HepG2 (cell line): ENCODE measurements around the gene KHK. TPM values are rescaled to one million over a fixed set of nuclear protein-coding genes. Genes with fewer than 3 reads are reported as not detected.
A peak's percentile ranks its signal among the peaks of the same experiment; 100 is the strongest.

ENCODE experiments used
- BCL6 ChIP-seq: IDR thresholded peaks from 2 replicates; pipeline ENCODE4 v1.6.1; 2016; ENCODE audit warnings: missing genetic modification reagents, missing compliant biosample characterization
- DNMT1 ChIP-seq: sonication (generic); formaldehyde crosslinking; IDR thresholded peaks from 2 replicates; pipeline ENCODE4 v1.5.1; 2020; ENCODE audit warnings: mild to moderate bottlenecking, missing genetic modification reagents
- FOXJ3 ChIP-seq: sonication (generic); formaldehyde crosslinking; IDR thresholded peaks from 2 replicates; pipeline ENCODE4 v1.4.0; 2020; ENCODE audit warnings: missing genetic modification reagents, mild to moderate bottlenecking, borderline replicate concordance
- IRX3 ChIP-seq: sonication (generic); formaldehyde crosslinking; IDR thresholded peaks from 2 replicates; pipeline ENCODE4 v1.8.1; 2023; ENCODE audit warnings: mild to moderate bottlenecking, low read depth, missing genetic modification reagents, borderline replicate concordance
- KDM3A ChIP-seq: IDR thresholded peaks from 2 replicates; pipeline ENCODE4 v1.6.1; 2018; ENCODE audit warnings: low read depth, missing compliant biosample characterization
- MEIS1 ChIP-seq: sonication (generic); formaldehyde crosslinking; IDR thresholded peaks from 2 replicates; pipeline ENCODE4 v1.9.0; 2021; ENCODE audit warnings: mild to moderate bottlenecking, missing genetic modification reagents, moderate library complexity, borderline replicate concordance
- NFRKB ChIP-seq: fragments of 450-650 bp; IDR thresholded peaks from 2 replicates; pipeline ENCODE4 v1.6.1; 2017
- NFYC ChIP-seq: IDR thresholded peaks from 2 replicates; pipeline ENCODE4 v1.6.1; 2016; ENCODE audit warnings: missing genetic modification reagents, missing compliant biosample characterization
- RBM39 ChIP-seq: fragments of 200-400 bp; formaldehyde crosslinking; IDR thresholded peaks from one replicate; pipeline ENCODE4 v1.6.1; 2018; ENCODE audit warnings: antibody characterized with exemption, mild to moderate bottlenecking, low read depth, low read length; ENCODE audit not compliant: poor library complexity, severe bottlenecking
- RFX3 ChIP-seq: IDR thresholded peaks from 2 replicates; pipeline ENCODE4 v1.6.1; 2016; ENCODE audit warnings: missing biosample characterization, missing genetic modification reagents
- RFX5 ChIP-seq: IDR thresholded peaks from 2 replicates; pipeline ENCODE4 v1.6.1; 2011; ENCODE audit warnings: low read depth, low read length, improper control_type of control experiment
- RFXAP ChIP-seq: sonication (generic); formaldehyde crosslinking; IDR thresholded peaks from 2 replicates; pipeline ENCODE4 v1.4.0; 2020; ENCODE audit warnings: missing genetic modification reagents, borderline replicate concordance
- SP4 ChIP-seq: sonication (generic); formaldehyde crosslinking; IDR thresholded peaks from 2 replicates; pipeline ENCODE4 v1.8.1; 2023; ENCODE audit warnings: mild to moderate bottlenecking, missing genetic modification reagents
- ZFP36 ChIP-seq: fragments of 150-350 bp; IDR thresholded peaks from 2 replicates; pipeline ENCODE4 v1.6.1; 2018; ENCODE audit warnings: borderline replicate concordance, low read length, low read depth; ENCODE audit not compliant: partially characterized antibody
- ZNF136 ChIP-seq: sonication (generic); formaldehyde crosslinking; IDR thresholded peaks from 2 replicates; pipeline ENCODE4 v1.8.1; 2022; ENCODE audit warnings: low read depth, mild to moderate bottlenecking, moderate library complexity, missing genetic modification reagents
- ZNF20 ChIP-seq: sonication (generic); formaldehyde crosslinking; IDR thresholded peaks from 2 replicates; pipeline ENCODE4 v1.4.0; 2020; ENCODE audit warnings: mild to moderate bottlenecking, moderate library complexity, missing genetic modification reagents
- ZNF230 ChIP-seq: sonication (generic); formaldehyde crosslinking; IDR thresholded peaks from 2 replicates; pipeline ENCODE4 v1.4.0; 2020; ENCODE audit warnings: mild to moderate bottlenecking, missing genetic modification reagents
- ZNF296 ChIP-seq: sonication (generic); formaldehyde crosslinking; conservative IDR thresholded peaks from 2 replicates; pipeline ENCODE4 v1.5.0; 2020; ENCODE audit warnings: mild to moderate bottlenecking, missing genetic modification reagents
- ZNF30 ChIP-seq: sonication (generic); formaldehyde crosslinking; IDR thresholded peaks from 2 replicates; pipeline ENCODE4 v1.5.0; 2020; ENCODE audit warnings: mild to moderate bottlenecking, missing genetic modification reagents
- ZNF501 ChIP-seq: sonication (generic); formaldehyde crosslinking; IDR thresholded peaks from 2 replicates; pipeline ENCODE4 v1.5.1; 2020; ENCODE audit warnings: mild to moderate bottlenecking, moderate library complexity, missing genetic modification reagents
- ZNF709 ChIP-seq: sonication (generic); formaldehyde crosslinking; IDR thresholded peaks from 2 replicates; pipeline ENCODE4 v1.5.0; 2020; ENCODE audit warnings: mild to moderate bottlenecking, missing genetic modification reagents
- ZNF784 ChIP-seq: sonication (generic); formaldehyde crosslinking; IDR thresholded peaks from 2 replicates; pipeline ENCODE4 v1.5.1; 2020; ENCODE audit warnings: missing genetic modification reagents, mild to moderate bottlenecking, borderline replicate concordance
- polyA plus RNA-seq, 8 experiments: library from polyadenylated mRNA; depleted of rRNA in 3 of 8; stranded (reverse) in 7 of 8; unstranded in 1 of 8; fragments of >200 nt; fragmentation: Illumina TruSeq in 4 of 8; extraction: Trizol in 4 of 8; gene quantifications; 2 replicates each; pipeline versions ENCODE4 v1.2.1 to v1.2.3, GENCODE V29; 2011 to 2016; ENCODE audit warnings: low read depth in 4 of 8, missing spikeins in 1 of 8, mixed read lengths in 1 of 8; ENCODE audit not compliant: insufficient read depth in 1 of 8
- total RNA-seq, 5 experiments: library from RNA; depleted of rRNA; stranded (reverse); fragments of >200 nt; fragmentation: Illumina TruSeq; extraction: Trizol; gene quantifications; 2 replicates each; pipeline ENCODE4 v1.2.3, GENCODE V29; 2016; ENCODE audit warnings: low read depth in 1 of 5
- TF ChIP-seq, protein P1 (sequence below): sonication (generic); formaldehyde crosslinking; IDR thresholded peaks from 2 replicates; pipeline ENCODE4 v1.9.0; 2021; ENCODE audit warnings: missing genetic modification reagents, borderline replicate concordance
- TF ChIP-seq, protein P2 (sequence below): sonication (generic); formaldehyde crosslinking; IDR thresholded peaks from 2 replicates; pipeline ENCODE4 v1.5.1; 2020; ENCODE audit warnings: mild to moderate bottlenecking, missing genetic modification reagents, moderate library complexity

KHK gene
- total and polyA plus RNA-seq, 2 of the 13 experiments (the other 11 are each of a cell fraction or from before 2014, with no cell fraction given): 40.9 to 99.2 TPM

- TF ChIP-seq ZNF30 (CRISPR knock-in tag) (no peak), ZNF784 (no peak; the same call in 1 of the 2 replicates), KDM3A (CRISPR knock-in tag) (peak; percentile 89), RFXAP (peak; percentile 91; the same call in 1 of the 2 replicates), SP4 (CRISPR knock-in tag) (peak; percentile 87), ZNF296 (no peak), ZNF20 (CRISPR knock-in tag) (no peak), ZNF136 (CRISPR knock-in tag) (no peak), MEIS1 (CRISPR knock-in tag) (peak; percentile 85; the same call in 1 of the 2 replicates), RFX3 (no peak), BCL6 (CRISPR knock-in tag) (peak; percentile 46; the same call in 1 of the 2 replicates), NFYC (peak; percentile 59), DNMT1 (CRISPR knock-in tag) (no peak; the same call in 1 of the 2 replicates), ZNF501 (CRISPR knock-in tag) (peak; percentile 73), RFX5 (no peak), ZFP36 (no peak), IRX3 (0 out of 2 replicates have a peak, but pooled peaks have one; percentile 10), ZNF709 (CRISPR knock-in tag) (0 out of 2 replicates have a peak, but pooled peaks have one; percentile 33), FOXJ3 (CRISPR knock-in tag) (no peak), RBM39 (peak; percentile 32), ZNF230 (0 out of 2 replicates have a peak, but pooled peaks have one; percentile 55), NFRKB (no peak)
- TF ChIP-seq, protein P1, sequence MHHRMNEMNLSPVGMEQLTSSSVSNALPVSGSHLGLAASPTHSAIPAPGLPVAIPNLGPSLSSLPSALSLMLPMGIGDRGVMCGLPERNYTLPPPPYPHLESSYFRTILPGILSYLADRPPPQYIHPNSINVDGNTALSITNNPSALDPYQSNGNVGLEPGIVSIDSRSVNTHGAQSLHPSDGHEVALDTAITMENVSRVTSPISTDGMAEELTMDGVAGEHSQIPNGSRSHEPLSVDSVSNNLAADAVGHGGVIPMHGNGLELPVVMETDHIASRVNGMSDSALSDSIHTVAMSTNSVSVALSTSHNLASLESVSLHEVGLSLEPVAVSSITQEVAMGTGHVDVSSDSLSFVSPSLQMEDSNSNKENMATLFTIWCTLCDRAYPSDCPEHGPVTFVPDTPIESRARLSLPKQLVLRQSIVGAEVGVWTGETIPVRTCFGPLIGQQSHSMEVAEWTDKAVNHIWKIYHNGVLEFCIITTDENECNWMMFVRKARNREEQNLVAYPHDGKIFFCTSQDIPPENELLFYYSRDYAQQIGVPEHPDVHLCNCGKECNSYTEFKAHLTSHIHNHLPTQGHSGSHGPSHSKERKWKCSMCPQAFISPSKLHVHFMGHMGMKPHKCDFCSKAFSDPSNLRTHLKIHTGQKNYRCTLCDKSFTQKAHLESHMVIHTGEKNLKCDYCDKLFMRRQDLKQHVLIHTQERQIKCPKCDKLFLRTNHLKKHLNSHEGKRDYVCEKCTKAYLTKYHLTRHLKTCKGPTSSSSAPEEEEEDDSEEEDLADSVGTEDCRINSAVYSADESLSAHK (CRISPR knock-in tag): no peak
- TF ChIP-seq, protein P2, sequence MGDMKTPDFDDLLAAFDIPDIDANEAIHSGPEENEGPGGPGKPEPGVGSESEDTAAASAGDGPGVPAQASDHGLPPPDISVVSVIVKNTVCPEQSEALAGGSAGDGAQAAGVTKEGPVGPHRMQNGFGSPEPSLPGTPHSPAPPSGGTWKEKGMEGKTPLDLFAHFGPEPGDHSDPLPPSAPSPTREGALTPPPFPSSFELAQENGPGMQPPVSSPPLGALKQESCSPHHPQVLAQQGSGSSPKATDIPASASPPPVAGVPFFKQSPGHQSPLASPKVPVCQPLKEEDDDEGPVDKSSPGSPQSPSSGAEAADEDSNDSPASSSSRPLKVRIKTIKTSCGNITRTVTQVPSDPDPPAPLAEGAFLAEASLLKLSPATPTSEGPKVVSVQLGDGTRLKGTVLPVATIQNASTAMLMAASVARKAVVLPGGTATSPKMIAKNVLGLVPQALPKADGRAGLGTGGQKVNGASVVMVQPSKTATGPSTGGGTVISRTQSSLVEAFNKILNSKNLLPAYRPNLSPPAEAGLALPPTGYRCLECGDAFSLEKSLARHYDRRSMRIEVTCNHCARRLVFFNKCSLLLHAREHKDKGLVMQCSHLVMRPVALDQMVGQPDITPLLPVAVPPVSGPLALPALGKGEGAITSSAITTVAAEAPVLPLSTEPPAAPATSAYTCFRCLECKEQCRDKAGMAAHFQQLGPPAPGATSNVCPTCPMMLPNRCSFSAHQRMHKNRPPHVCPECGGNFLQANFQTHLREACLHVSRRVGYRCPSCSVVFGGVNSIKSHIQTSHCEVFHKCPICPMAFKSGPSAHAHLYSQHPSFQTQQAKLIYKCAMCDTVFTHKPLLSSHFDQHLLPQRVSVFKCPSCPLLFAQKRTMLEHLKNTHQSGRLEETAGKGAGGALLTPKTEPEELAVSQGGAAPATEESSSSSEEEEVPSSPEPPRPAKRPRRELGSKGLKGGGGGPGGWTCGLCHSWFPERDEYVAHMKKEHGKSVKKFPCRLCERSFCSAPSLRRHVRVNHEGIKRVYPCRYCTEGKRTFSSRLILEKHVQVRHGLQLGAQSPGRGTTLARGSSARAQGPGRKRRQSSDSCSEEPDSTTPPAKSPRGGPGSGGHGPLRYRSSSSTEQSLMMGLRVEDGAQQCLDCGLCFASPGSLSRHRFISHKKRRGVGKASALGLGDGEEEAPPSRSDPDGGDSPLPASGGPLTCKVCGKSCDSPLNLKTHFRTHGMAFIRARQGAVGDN (CRISPR knock-in tag): peak; percentile 84
These were observed 365 bp upstream of the KHK start (continued) for GRCh38 chr2:27086090-27086723.
